ENCODE data around the gene CFAP46. TPM values are rescaled to one million over a fixed set of nuclear protein-coding genes. Genes with fewer than 3 reads are reported as not detected.

CFAP46 gene
- total and polyA plus RNA-seq, 2 of the 4 experiments (the other 2 are of a cell fraction): 1.3 to 1.8 TPM

DNA sequence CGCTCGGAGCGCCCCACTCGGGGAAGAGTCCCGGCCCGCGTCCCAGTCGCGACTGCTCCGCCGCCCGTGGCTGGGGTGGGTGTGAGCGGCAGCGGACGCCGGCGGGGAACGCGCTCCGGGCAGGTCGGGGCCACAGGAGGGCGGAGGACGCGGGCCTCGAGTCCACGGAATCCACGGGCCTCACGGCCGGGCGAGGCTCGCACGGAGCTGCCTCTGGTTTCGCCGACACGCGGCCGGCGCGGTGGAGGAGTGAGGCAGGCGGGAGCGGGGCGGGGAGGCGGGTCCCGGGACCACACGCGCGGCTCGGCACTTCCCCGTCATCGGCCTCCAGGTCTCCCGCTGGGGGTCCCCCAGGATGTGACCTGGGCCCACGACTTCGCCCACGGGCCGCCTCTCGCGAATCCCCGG is 155.9 kb downstream of the CFAP46 start:
- Histone ChIP-seq H2BK20ac (ENCODE audit: low read depth, low read length) (no peak overlapping the region), H4K20me1 (ENCODE audit: insufficient read depth, low read length) (no peaks in the 10 kb centered on the region), H4K91ac (ENCODE audit: insufficient read depth, low read depth, low read length) (no peak overlapping the region), H3K56ac (ENCODE audit: extremely low read depth, insufficient read depth, low read length) (no peak overlapping the region), H3K27ac (ENCODE audit: insufficient read depth, low read length) (no peak overlapping the region), H3K79me1 (ENCODE audit: low read depth in 1 of 2, low read length in 2 of 2) (no peaks in the 10 kb centered on the region), H2AK5ac (ENCODE audit: low read depth, low read length) (no peak overlapping the region), H3K14ac (replicated peaks; ENCODE audit: low read depth, low read length) (no peak overlapping the region), H2AK9ac (replicated peaks; ENCODE audit: low read depth, low read length, poor library complexity) (no peak overlapping the region), H4K8ac (ENCODE audit: low read depth in 2 of 2, low read length in 2 of 2) (no peak overlapping the region), H2BK120ac (ENCODE audit: low read depth, low read length) (no peak overlapping the region), H4K5ac (ENCODE audit: low read depth, low read length) (no peak overlapping the region), H3K36me3 (ENCODE audit: control insufficient read depth, insufficient read depth, low read length) (peaks cover 8% of the 10 kb centered on the region), H3K9ac (ENCODE audit: low read depth, low read length) (no peak overlapping the region), H2BK5ac (ENCODE audit: low read depth, low read length, poor library complexity, severe bottlenecking) (no peak overlapping the region), H3K4me1 (ENCODE audit: control insufficient read depth, insufficient read depth, low read length) (no peaks in the 10 kb centered on the region), H3K27me3 (ENCODE audit: control insufficient read depth, insufficient read depth, low read length) (peaks cover 66% of the 10 kb centered on the region), H3K18ac (ENCODE audit: low read depth, low read length) (no peak overlapping the region), H2BK15ac (ENCODE audit: low read depth, low read length) (no peak overlapping the region), H3K4ac (ENCODE audit: low read depth, low read length) (no peak overlapping the region), H2AFZ (replicated peaks; ENCODE audit: low read length, poor library complexity) (no peak overlapping the region), H3K4me3 (ENCODE audit: insufficient read depth, low read depth, low read length) (no peak overlapping the region), H3K9me1 (ENCODE audit: insufficient read depth, low read length) (no peaks in the 10 kb centered on the region), H3K4me2 (ENCODE audit: low read depth, low read length) (no peak overlapping the region), H3K9me3 (ENCODE audit: control insufficient read depth, insufficient read depth, low read length) (peaks cover 5% of the 10 kb centered on the region; the same call in 1 of the 2 replicates), H3K23ac (ENCODE audit: low read depth, low read length) (no peak overlapping the region)
- ChIA-PET POLR2A (ENCODE audit: unreplicated experiment) (no interaction called here), CTCF (no interaction called here)
- TF ChIP-seq RCOR1 (IDR thresholded peaks at IDR 0.05; ENCODE audit: insufficient replicate concordance, low read length) (no peak), MAZ (IDR thresholded peaks at IDR 0.05; ENCODE audit: borderline replicate concordance, low read depth, low read length) (no peak), MXI1 (IDR thresholded peaks at IDR 0.05; ENCODE audit: borderline replicate concordance, low read depth, low read length) (no peak), CHD1 (IDR thresholded peaks at IDR 0.05; ENCODE audit: low read depth, low read length) (no peak), RFX5 (IDR thresholded peaks at IDR 0.05; ENCODE audit: low read depth, low read length) (no peak), CEBPB (IDR thresholded peaks at IDR 0.05; ENCODE audit: low read depth, low read length) (no peak), FOS (IDR thresholded peaks at IDR 0.05; ENCODE audit: low read depth, low read length) (no peak), NFE2L2 (IDR thresholded peaks at IDR 0.05; ENCODE audit: low read depth, low read length) (no peak), POLR2A (IDR thresholded peaks at IDR 0.05; ENCODE audit: low read depth, low read length) (no peak), RAD21 (IDR thresholded peaks at IDR 0.05; ENCODE audit: low read length) (no peak), MAFK (IDR thresholded peaks at IDR 0.05; ENCODE audit: low read depth, low read length) (no peak), SMC3 (IDR thresholded peaks at IDR 0.05; ENCODE audit: low read depth, low read length) (no peak), BHLHE40 (IDR thresholded peaks at IDR 0.05; ENCODE audit: low read depth, low read length) (no peak)
- TF ChIP-seq, protein P1, sequence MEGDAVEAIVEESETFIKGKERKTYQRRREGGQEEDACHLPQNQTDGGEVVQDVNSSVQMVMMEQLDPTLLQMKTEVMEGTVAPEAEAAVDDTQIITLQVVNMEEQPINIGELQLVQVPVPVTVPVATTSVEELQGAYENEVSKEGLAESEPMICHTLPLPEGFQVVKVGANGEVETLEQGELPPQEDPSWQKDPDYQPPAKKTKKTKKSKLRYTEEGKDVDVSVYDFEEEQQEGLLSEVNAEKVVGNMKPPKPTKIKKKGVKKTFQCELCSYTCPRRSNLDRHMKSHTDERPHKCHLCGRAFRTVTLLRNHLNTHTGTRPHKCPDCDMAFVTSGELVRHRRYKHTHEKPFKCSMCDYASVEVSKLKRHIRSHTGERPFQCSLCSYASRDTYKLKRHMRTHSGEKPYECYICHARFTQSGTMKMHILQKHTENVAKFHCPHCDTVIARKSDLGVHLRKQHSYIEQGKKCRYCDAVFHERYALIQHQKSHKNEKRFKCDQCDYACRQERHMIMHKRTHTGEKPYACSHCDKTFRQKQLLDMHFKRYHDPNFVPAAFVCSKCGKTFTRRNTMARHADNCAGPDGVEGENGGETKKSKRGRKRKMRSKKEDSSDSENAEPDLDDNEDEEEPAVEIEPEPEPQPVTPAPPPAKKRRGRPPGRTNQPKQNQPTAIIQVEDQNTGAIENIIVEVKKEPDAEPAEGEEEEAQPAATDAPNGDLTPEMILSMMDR (conservative IDR thresholded peaks at IDR 0.05; ENCODE audit: low read depth, low read length): no peak
- TF ChIP-seq, protein P2, sequence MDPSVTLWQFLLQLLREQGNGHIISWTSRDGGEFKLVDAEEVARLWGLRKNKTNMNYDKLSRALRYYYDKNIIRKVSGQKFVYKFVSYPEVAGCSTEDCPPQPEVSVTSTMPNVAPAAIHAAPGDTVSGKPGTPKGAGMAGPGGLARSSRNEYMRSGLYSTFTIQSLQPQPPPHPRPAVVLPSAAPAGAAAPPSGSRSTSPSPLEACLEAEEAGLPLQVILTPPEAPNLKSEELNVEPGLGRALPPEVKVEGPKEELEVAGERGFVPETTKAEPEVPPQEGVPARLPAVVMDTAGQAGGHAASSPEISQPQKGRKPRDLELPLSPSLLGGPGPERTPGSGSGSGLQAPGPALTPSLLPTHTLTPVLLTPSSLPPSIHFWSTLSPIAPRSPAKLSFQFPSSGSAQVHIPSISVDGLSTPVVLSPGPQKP (IDR thresholded peaks at IDR 0.05; ENCODE audit: borderline replicate concordance, low read depth, low read length): no peak
- TF ChIP-seq, protein P3, sequence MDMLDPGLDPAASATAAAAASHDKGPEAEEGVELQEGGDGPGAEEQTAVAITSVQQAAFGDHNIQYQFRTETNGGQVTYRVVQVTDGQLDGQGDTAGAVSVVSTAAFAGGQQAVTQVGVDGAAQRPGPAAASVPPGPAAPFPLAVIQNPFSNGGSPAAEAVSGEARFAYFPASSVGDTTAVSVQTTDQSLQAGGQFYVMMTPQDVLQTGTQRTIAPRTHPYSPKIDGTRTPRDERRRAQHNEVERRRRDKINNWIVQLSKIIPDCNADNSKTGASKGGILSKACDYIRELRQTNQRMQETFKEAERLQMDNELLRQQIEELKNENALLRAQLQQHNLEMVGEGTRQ (IDR thresholded peaks at IDR 0.05; ENCODE audit: low read depth, low read length): no peak
- no peak for ATAC-seq (ENCODE audit: low read depth)
- DNase-seq: no peak
- WGBS, 2 experiments (ENCODE audit: extremely low coverage in 2 of 2, insufficient read length in 1 of 2): 5% methylated on average over 15 of the region's 58 CpGs; no CpG with 5 or more reads in 1 of the 2 experiments
- no TSS peak for BruUV-seq (replicated peaks)
- in situ Hi-C loops (cut with MboI; ENCODE audit: low sequenced_read_pairs) (no loop called here), dilution Hi-C loops (cut with HindIII; ENCODE audit: low sequenced_read_pairs, unreplicated experiment) (no loop called here), intact Hi-C loops (cut with micrococcal nuclease) (no loop called here)
